GM18520 (cell line): ENCODE results near the gene SLC19A1.
"Not testable (repeated sequence)": the region's sequence is repeated elsewhere in the genome, so short reads cannot be mapped to it uniquely, and the experiment has no call there.

ENCODE experiments used
- ATAC-seq: cut with Tn5 transposase; IDR thresholded peaks from one replicate; pipeline ENCODE4 v1.9.1; 2021; ENCODE audit not compliant: unreplicated experiment

The SLC19A1 gene

DNA sequence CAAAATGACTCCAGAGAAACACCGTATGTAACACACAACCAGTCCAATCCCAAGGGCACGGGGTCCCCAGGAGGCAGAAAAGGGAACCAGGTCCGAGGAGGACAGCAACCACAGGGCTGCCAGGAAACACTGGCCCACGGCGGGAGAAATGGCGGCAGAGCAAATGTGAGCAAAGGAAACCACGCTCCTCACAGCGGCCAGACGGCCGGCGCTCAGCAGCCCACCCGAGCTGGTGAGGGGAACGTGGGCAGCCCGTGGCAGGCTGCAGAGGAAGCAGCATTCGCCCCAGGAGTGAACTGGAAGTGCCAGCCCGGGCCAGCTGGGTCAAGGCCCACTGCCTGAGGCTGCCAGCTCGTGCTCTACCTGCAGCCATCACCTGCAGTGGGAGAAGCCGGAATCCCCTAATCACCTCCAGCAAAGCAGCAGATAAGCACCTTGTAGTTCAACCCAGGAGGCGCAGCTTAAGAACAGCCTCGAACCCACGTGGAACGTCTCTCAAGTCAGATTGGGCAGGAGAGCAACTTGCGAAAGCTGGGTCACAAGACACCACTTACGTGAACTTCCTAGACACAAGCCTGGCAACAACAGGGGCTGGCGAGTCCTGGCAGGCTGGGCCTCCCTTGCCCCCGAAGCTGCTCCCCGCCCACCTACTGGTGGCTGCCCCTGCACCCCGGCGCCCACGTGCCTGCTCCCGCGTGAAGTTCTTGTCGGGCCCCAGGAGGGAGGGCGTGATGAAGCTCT is 6.7 kb downstream of the SLC19A1 start:
- no peak for ATAC-seq

DNA sequence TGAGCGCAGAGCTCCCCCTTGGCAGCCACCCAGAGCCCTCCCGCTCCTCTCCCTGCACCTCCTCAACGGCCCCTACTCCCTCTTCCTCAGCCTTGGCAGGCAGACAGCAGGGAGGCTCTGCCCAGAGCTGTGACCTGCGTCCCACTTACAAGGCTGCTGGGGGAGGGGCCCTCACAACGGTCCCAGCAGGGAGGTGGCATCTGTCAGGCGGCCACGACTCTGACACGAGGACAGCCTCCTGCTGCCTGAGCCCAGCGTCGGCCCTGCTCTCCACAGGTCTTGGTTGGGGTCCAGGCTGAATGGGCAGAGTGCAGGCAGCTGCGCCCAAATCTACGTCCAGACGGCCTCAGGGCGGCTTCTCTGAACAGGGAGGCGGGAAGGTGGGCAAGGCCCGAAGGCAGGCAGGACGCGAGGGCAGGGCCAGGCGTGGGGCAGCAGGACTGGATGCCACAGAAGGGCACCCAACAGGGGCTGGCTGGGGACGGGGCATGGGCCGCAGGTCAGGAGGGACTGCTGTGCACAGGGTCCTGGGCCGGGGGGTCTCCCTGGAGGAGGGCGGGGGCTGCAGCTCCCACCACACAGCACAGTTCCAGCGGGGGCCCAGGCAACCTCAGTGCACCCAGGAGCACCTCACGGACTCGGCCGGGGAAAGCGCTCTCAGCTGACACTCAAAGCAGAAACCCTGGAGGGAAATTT is 7.5 kb downstream of the SLC19A1 start:
- no peak for ATAC-seq

GRCh38 chr21:45533846-45534635 is 8.2 kb downstream of the SLC19A1 start:
- ATAC-seq: no peak

- no peak for ATAC-seq
Measured at GRCh38 chr21:45533361-45533845, 8.8 kb downstream of the SLC19A1 start.

GRCh38 chr21:45532826-45533360 is 9.3 kb downstream of the SLC19A1 start:
- ATAC-seq: no peak

GRCh38 chr21:45531393-45532215 is 10.6 kb downstream of the SLC19A1 start:
- no peak for ATAC-seq

DNA sequence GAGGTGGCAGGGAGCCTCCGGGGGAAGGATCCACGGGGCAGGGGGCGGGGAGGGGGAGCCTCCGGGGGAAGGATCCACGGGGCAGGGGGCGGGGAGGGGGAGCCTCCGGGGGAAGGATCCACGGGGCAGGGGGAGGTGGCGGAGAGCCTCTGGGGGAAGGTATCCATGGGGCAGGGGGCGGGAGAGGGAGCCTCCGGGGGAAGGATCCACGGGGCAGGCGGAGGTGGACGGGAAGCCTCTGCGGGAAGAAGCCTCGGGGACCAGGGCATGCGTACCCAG is 11.2 kb downstream of the SLC19A1 start:
- ATAC-seq: not testable (repeated sequence)

- ATAC-seq: no peak
Measured at GRCh38 chr21:45530423-45531113, 11.7 kb downstream of the SLC19A1 start.

DNA sequence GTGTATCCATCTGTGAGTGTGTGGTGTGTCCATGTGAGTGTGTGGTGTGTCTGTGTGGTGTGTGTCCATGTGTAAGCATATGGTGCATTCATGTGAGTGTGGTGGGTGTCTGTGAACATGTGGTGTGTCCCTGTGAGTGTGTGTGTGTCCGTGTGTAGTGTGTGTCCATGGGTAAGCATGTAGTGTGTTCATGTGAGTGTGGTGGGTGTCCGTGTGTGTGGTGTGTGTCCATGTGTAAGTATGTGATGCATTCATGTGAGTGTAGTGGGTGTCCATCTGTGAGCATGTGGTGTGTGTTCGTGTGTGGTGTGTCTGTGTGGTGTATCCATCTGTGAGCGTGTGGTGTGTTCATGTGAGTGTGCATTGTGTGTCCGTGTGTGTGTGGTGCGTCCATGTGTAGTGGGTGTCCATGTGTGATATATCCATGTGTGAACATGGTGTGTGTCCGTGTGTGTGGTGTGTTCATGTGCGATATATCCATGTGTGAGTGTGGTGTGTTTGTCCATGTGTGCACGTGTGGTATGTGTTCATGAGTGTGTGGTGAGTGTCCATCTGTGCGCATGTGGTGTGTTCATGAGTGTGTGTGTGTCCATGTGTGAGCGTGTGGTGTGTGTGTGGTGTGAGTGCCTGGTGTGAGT is 12.3 kb downstream of the SLC19A1 start:
- ATAC-seq: no peak

DNA sequence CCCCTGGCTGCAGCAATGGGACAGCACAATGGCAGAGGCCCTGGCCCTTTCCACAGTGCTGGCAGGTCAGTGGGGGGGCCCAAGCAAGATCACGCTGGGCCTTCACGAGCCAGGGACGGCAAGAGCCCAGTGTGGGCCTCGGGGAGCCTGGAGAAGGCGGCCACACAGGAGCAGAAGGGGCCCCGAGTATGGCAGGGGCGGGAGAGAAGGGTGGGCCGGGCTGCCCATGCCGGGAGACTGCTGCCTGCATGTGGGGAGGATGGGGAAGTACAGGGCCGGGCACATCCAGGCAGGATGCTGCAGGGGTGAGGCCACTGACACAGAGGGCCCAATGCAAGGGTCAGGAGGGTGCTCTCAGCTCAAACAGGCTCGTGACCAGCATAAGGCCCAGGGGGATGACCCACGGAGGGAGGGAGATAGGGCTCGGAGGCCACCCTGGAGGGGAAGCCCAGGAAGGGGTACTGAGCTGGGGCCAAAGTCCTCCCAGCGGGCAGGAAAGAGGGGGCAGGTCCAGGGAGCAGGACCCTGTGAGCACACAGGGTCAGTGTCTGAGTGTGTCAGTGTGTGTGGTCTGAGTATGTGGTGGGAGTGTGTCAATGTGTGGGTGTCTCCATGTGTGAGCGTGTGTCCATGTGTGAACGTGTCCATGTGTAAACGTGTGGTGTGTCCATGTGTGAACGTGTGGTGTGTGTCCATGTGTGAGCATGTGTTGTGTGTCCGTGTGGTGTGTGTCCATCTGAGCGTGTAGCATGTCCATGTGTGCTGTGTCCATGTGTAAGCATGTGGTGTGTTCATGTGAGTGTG is 13.1 kb downstream of the SLC19A1 start:
- ATAC-seq: no peak

DNA sequence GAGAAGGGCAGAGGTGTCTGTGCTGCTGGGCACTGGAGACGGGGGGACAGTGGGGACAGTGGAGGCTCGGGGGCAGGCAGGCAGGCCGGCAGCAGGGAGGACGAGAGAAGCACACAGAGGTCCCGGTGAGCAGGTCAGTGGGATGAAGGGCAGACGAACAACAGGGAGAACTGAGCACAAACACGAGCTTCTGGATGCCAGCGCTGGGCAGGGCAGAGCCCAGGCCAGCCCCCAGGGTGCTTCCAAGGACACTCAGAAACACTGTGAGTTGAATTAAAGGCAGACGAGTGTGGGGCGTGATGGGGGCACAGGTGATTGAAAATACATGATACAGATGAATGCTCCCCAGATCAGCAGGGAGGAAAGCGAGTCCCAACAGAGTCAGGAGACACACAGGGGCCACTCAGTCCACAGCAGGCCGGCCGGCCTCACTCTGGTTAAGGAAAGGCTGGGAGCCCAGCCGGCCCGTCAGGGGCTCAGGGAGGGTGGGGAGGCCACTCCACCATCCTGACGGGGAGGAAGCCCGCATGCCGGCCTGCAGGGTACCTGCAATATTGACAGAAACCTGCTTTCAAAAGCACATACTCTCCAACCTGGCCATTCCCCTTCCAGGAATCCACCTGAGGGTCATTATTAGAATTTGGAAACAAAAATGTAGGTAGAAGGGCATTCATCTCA is 14.1 kb downstream of the SLC19A1 start:
- ATAC-seq: no peak

- not testable (repeated sequence) for ATAC-seq
Measured at GRCh38 chr21:45527151-45527999, 14.9 kb downstream of the SLC19A1 start.

DNA sequence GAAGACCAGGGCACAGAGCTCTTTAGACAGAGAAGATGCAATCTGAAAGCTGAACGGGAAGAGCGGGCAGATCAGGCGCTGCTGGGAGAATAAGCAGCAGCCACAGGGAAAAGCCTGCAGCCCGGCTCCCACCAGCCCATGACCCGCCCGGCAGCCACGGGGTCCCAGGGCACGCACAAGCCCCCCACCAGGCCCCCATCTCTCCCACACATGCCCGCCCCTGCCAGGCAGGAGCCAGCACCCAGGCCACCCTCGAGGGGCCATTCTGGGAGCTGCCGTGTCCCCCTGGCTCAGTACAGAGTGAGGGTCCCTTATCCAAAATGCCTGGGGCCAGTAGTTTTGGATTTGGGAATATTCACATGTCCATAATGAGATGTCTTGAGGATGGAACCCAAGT is 16.3 kb downstream of the SLC19A1 start:
- ATAC-seq: no peak

- ATAC-seq: no peak
Measured at GRCh38 chr21:45525153-45525909, 16.9 kb downstream of the SLC19A1 start.

DNA sequence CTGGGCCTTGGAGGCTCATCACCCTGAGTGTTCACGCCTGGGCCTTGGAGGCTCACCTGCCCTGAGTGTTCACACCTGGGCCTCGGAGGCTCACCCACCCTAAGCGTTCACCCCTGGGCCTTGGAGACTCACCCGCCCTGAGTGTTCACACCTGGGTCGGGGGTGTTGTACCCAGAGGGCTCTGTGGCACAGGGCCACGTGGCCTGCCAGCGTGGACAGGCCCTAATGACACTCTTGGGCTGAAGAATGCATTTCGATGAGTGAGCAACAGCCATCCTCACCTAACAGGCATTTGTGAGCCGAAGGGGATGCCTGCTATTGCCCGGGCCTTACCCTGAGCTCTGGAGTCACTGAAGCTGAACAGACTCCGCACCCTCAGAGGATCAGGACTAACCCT is 17.5 kb downstream of the SLC19A1 start:
- no peak for ATAC-seq

- ATAC-seq: no peak
Measured at GRCh38 chr21:45523411-45524101, 18.7 kb downstream of the SLC19A1 start.
